Fibroblast of mammary gland (primary cell): Measurements from ENCODE around the gene INHBC.
A peak's percentile ranks its signal among the peaks of the same experiment; 100 is the strongest.

Source experiments
- DNase-seq: peaks from one replicate; pipeline ENCODE4 v3.0.0-alpha.2; 2010; ENCODE audit warnings: low read depth
- H3K4me3 ChIP-seq: 2 replicates; pipeline ENCODE4 v1.5.1; 2011; ENCODE audit warnings: low read depth, mild to moderate bottlenecking, low read length, moderate library complexity; ENCODE audit not compliant: control insufficient read depth
- TF ChIP-seq, protein P1 (sequence below): conservative IDR thresholded peaks from 2 replicates; pipeline ENCODE4 v1.5.1; 2011; ENCODE audit warnings: low read depth, low read length, inconsistent platforms; ENCODE audit not compliant: control insufficient read depth, insufficient read depth

The INHBC gene

DNA sequence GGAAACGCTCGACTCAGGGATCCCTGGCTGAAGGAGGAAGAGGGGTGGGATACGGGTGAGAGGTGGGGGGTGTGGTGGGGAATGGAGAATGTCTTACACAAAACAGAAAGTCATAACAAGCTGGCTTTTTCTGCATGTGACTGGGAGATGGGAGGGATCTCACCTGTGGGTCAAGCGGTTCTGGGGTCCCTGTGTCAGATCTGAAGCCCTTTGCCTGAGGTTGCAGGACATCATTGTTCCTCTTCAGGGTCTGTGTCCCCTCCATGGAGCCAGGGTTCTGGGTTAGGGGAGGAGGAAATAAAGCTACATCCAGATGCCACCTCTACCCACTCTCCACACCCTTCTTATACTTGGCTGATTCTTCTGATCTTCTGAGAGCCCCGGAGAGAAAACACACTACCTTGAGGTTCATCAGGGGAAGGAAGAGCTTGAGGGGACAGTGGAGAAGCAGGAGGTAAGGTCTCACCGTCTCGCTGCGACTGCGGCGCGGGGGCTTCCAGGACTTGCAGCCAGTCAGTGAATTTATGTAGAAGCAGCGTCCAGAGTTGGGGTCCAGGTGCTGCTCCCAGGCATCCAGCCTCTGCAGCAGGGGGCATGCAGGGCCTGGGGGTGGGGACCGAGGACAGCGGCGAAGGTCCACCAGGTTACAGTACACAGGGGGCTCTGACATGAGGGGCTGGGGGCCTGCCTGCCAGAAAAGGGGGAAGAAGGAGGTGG lies 42.6 kb downstream of the INHBC start:
- no peak for DNase-seq
- no peak overlapping the region for H3K4me3 ChIP-seq
- TF ChIP-seq, protein P1, sequence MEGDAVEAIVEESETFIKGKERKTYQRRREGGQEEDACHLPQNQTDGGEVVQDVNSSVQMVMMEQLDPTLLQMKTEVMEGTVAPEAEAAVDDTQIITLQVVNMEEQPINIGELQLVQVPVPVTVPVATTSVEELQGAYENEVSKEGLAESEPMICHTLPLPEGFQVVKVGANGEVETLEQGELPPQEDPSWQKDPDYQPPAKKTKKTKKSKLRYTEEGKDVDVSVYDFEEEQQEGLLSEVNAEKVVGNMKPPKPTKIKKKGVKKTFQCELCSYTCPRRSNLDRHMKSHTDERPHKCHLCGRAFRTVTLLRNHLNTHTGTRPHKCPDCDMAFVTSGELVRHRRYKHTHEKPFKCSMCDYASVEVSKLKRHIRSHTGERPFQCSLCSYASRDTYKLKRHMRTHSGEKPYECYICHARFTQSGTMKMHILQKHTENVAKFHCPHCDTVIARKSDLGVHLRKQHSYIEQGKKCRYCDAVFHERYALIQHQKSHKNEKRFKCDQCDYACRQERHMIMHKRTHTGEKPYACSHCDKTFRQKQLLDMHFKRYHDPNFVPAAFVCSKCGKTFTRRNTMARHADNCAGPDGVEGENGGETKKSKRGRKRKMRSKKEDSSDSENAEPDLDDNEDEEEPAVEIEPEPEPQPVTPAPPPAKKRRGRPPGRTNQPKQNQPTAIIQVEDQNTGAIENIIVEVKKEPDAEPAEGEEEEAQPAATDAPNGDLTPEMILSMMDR: no peak

DNA sequence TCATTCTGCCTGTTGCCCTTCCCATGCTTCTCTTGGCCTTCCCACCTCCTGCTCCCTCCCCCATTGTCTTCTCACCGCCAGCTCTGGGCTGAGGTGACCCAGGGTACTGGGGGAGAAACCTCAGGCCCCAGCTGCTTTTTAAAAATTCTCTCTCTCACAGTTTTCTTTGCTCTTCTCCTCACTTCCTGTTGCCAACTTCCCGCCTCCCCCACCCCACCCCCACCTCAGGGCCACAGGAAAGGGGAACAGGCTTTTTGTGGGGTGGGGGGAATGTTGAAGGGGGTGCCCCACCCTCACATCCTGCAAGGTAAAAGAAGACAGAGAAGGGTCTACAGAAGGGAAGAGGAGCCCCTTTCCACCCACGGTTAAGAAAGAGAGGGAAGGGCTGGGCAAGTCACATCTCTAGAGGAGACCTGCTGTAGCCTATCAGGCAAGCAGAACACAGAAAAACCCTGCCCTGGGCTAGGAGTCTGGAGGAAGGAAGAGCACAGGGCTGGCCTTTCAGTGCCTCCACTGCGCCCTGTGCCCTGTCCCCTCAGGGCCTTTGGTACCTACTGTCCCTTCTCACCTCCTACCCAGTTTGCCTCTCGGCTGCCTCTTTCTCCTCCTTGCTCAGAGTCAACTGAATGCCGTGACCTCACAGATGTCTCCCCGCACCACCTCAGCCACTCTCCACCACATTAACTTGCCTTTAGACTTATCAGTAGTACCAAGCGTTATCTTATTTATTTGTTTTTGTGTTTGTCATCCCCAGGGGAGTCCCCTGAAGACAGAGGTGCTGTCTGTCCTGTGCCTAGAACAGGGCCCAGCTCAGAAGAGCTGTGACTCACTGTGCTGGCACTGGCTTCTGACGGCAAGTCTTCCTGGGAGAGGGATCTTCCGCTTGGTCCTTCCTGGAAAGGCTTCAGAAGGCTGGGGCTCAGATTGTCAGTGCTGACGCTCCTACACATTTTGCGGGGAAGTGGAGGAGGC lies 43.4 kb downstream of the INHBC start:
- H3K4me3 ChIP-seq: no peak overlapping the region
- TF ChIP-seq, protein P1: no peak
- peak; percentile 59 for DNase-seq

DNA sequence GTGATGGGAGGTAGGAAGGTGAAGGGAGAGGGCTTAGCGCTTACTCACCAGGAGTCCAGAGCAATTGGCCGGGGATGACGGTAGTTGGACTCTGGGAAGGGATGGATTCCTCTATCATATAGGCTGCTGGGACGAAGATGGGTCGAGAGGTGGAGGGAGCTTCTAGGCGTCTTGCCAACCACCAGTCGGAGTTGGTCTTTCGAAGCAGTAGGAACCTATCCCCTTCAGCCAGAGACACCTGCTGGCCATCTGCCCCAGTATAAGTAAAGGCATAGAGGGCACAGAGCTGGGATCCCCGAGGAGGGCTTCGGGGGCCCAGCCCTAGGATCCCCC lies 44.4 kb downstream of the INHBC start:
- H3K4me3 ChIP-seq: no peak overlapping the region
- no peak for DNase-seq
- TF ChIP-seq, protein P1: no peak

DNA sequence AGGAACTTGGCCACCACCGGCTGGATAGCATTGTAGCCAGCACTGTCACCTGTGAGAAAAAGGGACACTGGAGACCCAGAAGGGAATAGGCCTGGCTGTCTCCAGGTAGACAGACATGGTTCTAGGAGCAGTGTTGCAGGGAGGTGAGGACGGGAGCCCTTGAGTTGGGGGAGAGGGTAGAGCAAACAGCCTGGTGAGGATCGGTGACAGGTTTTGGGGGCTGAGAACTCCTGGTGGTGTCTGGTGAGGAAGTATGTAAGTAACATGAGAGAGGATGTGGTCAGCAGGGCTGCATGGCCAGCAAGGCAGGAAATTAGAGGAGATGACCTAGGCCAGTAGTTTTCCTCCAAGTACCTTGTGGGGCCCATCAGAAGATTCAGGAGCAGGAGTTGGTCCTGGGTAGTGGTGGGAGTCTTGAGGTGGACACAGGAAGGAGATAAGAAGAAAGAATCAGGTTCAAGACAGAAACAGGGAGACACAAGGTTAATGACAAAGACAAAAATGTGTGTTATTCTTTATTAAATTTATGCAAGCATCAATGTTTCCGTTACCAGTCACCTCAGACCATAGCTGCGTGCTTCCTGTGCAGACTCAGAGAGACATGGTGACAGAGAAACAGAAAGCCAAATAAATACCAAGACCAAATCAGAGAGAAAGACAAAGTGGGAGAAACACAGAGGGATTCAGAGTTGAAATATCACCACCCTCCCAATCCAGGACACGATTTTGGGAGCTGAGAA lies 45.0 kb downstream of the INHBC start, which contains the start of gene ARHGAP9:
TSS of gene ARHGAP9 (minus strand) at position 491 of the 740 bp plus-strand sequence. CDS start at position 31, 460 bp downstream.
- H3K4me3 ChIP-seq: no peak within 1 kb of the TSS
- TF ChIP-seq, protein P1: no peak
- DNase-seq: no peak

DNA sequence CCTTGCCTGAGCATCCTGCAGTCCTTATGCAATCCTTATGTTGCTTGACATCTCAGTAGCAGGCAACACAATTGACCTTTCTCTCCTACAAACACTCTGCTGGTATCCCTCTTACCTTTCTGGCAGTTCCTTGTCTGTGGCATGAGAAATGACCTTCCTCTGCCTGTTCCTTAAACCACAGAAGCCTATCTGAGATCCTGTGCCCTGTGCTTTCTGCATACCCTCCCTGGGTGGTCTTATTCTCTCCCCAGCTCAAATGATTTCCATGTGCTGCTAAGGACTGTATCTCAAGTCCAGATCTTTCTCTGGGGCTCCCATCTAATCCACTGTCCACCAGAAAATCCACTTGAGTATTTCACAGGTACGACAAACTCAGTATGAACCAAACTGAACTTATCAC lies 47.1 kb downstream of the INHBC start:
- TF ChIP-seq, protein P1: no peak
- H3K4me3 ChIP-seq: no peak overlapping the region

DNA sequence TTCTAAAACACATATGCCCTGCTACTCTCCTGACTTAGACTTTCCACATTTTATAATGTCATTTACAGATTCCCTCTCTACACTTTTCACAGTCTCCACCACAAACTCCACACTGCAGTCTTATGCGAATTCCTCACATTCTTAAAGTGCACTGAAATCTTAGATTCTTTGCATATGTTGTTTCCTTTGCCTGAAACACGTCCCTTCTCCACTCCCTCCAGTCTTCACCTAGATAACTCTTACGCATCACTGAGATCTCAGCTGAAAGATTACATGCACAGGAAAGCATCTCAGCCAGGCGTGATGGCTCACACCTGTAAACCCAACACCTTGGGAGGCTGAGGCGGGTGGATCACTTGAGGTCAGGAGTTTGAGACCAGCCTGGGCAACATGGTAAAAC lies 48.9 kb downstream of the INHBC start:
- no peak for DNase-seq
- no peak overlapping the region for H3K4me3 ChIP-seq
- TF ChIP-seq, protein P1: no peak

More for the DNA sequence above, 47.1 kb downstream of the INHBC start:
- no peak for DNase-seq
